Esophagus mucosa (tissue), 1 donor: ENCODE measurements around the gene GPR6. TPM values are rescaled to one million over a fixed set of nuclear protein-coding genes. Genes with fewer than 3 reads are reported as not detected.

Source experiments
- ATAC-seq: fragments of 200-7000 bp; cut with Tn5 transposase; one replicate; pipeline ENCODE4 v1.9.1; 2020
- total RNA-seq: library from RNA; stranded (reverse); gene quantifications from one replicate; pipeline ENCODE4 v1.2.4, GENCODE V29; 2023
- donor health status: DM: yes; HTN: yes; CAD: no.

GPR6 gene
- total RNA-seq, 1 donor from 2014 or later, result not detected

DNA sequence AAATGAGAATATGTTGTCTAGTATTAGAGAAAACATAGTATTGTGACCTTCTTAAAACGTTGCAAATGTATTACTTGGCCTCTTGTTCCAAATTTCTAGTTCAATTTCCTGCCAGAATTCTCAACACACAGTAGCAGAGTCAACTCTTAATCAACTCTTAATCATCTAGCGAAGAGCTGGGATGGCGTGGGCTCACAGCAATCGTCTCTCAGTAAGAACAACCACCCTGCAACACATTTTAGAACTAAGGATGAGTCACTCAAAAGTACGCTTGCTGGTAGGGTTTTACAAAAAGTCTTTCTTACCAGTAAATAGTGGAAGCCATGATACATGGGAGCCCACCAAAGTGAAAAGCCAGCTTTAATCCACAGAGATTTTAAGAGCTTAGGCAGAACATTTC is 24.6 kb downstream of the GPR6 start:
- ATAC-seq, result no peak

DNA sequence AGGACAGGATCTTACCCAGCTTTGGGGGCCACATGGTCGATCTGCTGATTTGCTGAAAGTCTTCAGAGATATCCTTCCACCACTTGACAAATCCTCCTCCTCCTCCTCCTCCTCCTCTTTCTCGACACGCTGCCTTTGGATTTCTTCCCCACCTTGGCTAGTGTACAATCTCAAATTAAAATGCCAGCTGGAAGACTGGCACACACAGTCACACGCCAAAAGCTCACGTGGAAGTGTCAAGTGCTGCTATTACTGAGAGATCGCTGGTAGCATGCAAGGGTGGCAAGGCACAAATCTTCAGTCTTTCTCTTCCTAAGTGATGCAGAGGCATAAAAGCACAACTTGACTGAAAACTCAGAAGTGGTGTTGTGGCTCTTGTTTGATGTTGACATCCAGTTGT is 35.3 kb downstream of the GPR6 start:
- ATAC-seq, result no peak

DNA sequence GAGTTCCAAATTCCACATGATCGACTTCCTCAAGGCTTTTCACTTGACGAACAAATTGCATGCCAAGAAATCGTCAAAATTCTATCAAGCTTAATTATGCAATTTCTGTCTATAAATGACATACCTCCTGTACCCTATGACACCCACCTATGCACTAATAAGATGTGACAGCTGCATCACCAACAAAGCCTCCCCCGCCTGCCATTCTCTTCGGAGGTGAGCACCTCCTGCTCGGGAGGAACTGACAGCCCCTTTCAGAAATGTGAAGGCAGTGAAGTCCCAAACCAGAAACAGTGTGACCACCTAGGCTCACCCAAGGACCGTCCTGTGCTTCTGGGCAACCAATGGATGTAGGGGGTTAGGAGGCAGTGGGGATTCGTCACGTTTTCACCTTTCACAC is 37.1 kb downstream of the GPR6 start:
- ATAC-seq, result no peak

DNA sequence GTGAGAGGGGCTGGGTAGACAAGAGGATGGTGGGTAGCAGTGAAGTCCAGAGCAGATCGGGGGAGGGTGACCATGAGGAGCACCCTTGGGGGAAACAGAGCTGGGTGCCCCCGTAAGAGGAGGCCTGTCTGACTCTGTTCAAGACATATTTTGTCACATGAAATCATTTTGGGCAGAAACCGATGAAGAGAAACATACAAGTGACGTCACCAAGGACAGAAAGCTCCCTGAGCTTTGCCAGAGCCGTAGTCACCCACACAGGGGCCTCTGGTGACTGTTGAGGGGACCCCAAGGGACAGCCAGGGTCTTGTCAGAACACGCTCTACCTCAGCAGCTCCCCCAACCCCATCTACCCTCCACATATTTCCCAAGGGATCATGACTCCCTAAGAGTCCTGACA is 39.2 kb downstream of the GPR6 start:
- no peak for ATAC-seq

DNA sequence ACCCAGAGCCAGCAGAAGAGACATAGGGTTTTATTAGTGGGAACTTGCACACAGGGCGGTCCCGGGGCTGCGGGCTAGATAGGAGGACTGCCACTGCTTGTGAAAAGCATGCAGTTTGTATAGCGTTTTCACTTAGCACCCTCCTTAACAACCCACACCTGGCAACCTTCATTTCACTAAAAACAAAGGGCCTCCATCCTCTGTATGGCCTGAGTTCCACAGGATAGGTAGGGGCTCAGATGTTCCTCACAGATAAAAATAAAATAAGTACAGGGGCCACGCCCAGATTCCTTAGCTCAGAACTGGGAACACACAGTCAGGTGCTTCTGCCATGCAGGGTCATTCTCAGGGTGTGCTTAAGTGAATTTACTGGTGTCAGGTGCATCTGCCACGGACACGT is 39.8 kb downstream of the GPR6 start:
- no peak for ATAC-seq

DNA sequence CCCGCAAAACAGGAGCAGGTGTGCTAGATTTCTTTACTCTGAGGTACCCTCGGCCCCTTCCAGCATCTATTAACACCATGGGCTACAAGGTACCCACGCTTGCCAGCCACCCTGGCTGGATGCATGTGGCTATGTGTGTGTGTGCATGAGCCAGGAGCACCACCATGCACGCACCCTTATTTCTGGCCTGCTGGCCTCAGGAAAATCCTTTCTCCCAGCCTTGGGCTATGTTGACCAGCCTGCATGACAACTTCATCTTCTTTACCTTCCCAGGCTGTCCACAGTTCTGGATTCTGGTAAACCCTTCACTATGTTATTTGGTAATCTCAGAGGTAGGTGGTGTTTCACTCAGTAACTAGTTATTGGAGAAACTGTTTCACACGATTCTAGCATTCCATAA is 40.4 kb downstream of the GPR6 start:
- ATAC-seq, result no peak

DNA sequence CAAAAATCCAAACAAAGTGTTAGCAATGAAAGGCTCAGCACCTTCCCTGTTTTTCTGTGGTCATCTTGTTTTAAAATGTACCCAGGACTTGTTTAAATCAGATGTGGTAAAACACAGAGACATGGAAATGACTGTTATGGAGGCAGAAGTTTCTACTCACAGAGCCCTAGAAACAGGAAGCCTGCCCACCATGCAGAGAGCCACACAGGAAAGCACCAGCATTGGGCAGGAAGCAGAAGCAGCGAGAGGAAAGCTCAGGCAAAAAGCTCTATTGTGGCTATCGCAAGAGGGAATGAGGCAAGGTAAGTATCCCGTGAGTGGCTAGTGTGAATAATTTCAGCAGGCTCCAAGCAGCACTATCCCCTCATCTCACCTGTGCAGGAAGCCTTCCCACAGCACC is 42.8 kb downstream of the GPR6 start:
- no peak for ATAC-seq

DNA sequence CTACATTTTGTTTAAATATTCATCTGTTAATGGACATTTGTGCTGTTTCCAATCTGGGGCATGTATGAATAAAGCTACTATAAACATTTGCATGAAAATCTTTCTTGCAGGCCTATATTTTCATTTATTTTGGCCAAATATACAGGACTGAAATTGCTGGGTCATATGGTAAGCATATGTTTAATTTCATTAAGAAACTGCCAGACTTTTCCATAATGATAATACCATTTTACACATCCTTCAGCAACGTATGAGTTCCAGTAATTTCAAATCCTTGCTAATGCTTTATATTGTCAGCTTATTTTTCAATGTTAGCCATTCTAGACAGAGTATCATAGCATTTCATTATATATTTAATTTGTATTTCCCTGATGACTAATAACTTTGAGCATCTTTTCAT is 51.0 kb downstream of the GPR6 start:
- ATAC-seq, result no peak

Other genes with a start within 250 kb of the GPR6 start
- 6.0 TPM for gene WASF1, start 201.4 kb downstream of the GPR6 start, total RNA-seq
- gene CDC40, start 202.1 kb downstream of the GPR6 start, total RNA-seq, result 14.7 TPM